CD14-positive monocyte (primary cell): Measurements from ENCODE around the gene DNALI1. TPM values are rescaled to one million over a fixed set of nuclear protein-coding genes. Genes with fewer than 3 reads are reported as not detected.

Experiments
- DNase-seq, 3 donors: peaks; one replicate each; pipeline ENCODE4 v3.0.0-alpha.2; 2011 to 2022
- H2AFZ ChIP-seq: 2 replicates; pipeline ENCODE4 v1.6.0; 2012; ENCODE audit warnings: mild to moderate bottlenecking, low read depth, low read length, inconsistent platforms; ENCODE audit not compliant: insufficient read depth, poor library complexity, severe bottlenecking
- H3K27ac ChIP-seq, 2 donors: 1 replicate in 1 of 2; 2 replicates in 1 of 2; pipeline ENCODE4 v1.5.1; 2012 to 2013; ENCODE audit warnings: low read length in 2 of 2, control low read depth in 1 of 2, inconsistent platforms in 1 of 2, low read depth in 1 of 2, mild to moderate bottlenecking in 1 of 2
- H3K27me3 ChIP-seq, 2 donors: one replicate each; pipeline versions ENCODE4 v1.6.0 to v1.6.1; 2011 to 2013; ENCODE audit warnings: low read length in 2 of 2; ENCODE audit not compliant: control insufficient read depth in 2 of 2, insufficient read depth in 2 of 2
- H3K36me3 ChIP-seq, 2 donors: replicated peaks in 1 of 2; 1 replicate in 1 of 2; 2 replicates in 1 of 2; pipeline versions ENCODE4 v1.5.1 to v1.6.1; 2012 to 2013; ENCODE audit warnings: low read length in 2 of 2, control low read depth in 1 of 2, inconsistent platforms in 1 of 2, mild to moderate bottlenecking in 1 of 2; ENCODE audit not compliant: insufficient read depth in 2 of 2, control insufficient read depth in 1 of 2
- H3K4me1 ChIP-seq, 2 donors: 1 replicate in 1 of 2; 2 replicates in 1 of 2; pipeline versions ENCODE4 v1.5.1 to v1.6.1; 2012 to 2013; ENCODE audit warnings: low read length in 2 of 2, control low read depth in 1 of 2, inconsistent platforms in 1 of 2, mild to moderate bottlenecking in 1 of 2, moderate library complexity in 1 of 2; ENCODE audit not compliant: insufficient read depth in 2 of 2, control insufficient read depth in 1 of 2
- H3K4me2 ChIP-seq: replicated peaks from 2 replicates; pipeline ENCODE3; 2012; ENCODE audit warnings: low read length, moderate library complexity, mild to moderate bottlenecking; ENCODE audit not compliant: poor library complexity, severe bottlenecking; ENCODE audit errors: extremely low read depth
- H3K4me3 ChIP-seq, 3 experiments: fragments of 200-600 bp in 1 of 3; sonication (generic) in 1 of 3; replicated peaks in 1 of 3; 1 replicate in 2 of 3; 2 replicates in 1 of 3; pipeline ENCODE4 v1.5.1; 2011 to 2013; ENCODE audit warnings: low read length in 3 of 3, mild to moderate bottlenecking in 3 of 3, control low read depth in 2 of 3, low read depth in 2 of 3, inconsistent platforms in 1 of 3, moderate library complexity in 1 of 3
- H3K79me2 ChIP-seq: 2 replicates; pipeline ENCODE4 v1.6.0; 2012; ENCODE audit warnings: mild to moderate bottlenecking, control low read depth, inconsistent platforms, low read length, moderate library complexity; ENCODE audit not compliant: insufficient read depth
- H3K9ac ChIP-seq: 2 replicates; pipeline ENCODE4 v1.6.0; 2017; ENCODE audit warnings: low read length, mild to moderate bottlenecking; ENCODE audit not compliant: insufficient read depth, poor library complexity, severe bottlenecking
- H3K9me3 ChIP-seq, 2 donors: replicated peaks in 1 of 2; 1 replicate in 1 of 2; 2 replicates in 1 of 2; pipeline versions ENCODE4 v1.5.1 to v1.6.1; 2012 to 2013; ENCODE audit warnings: low read length in 2 of 2, control low read depth in 1 of 2; ENCODE audit not compliant: control insufficient read depth in 1 of 2, insufficient read depth in 1 of 2
- H4K20me1 ChIP-seq: 2 replicates; pipeline ENCODE4 v1.6.0; 2012; ENCODE audit warnings: mild to moderate bottlenecking, low read length, control low read depth, moderate library complexity; ENCODE audit not compliant: insufficient read depth
- H3K27ac Mint-ChIP-seq, 7 donors: one replicate each; pipeline ENCODE4 v1.8.0; 2020; ENCODE audit warnings: mild to moderate bottlenecking in 7 of 7, mixed read lengths in 7 of 7, moderate library complexity in 6 of 7, inconsistent platforms in 2 of 7
- H3K27me3 Mint-ChIP-seq, 3 donors: one replicate each; pipeline ENCODE4 v1.8.0; 2021 to 2022; ENCODE audit warnings: low read depth in 3 of 3, mild to moderate bottlenecking in 3 of 3, mixed read lengths in 3 of 3, moderate library complexity in 3 of 3, inconsistent platforms in 1 of 3
- H3K36me3 Mint-ChIP-seq, 2 donors: one replicate each; pipeline ENCODE4 v1.8.0; 2020; ENCODE audit warnings: mixed read lengths in 2 of 2, inconsistent platforms in 1 of 2, mild to moderate bottlenecking in 1 of 2
- H3K4me1 Mint-ChIP-seq: one replicate; pipeline ENCODE4 v1.8.0; 2020; ENCODE audit warnings: mild to moderate bottlenecking, mixed read lengths
- H3K4me3 Mint-ChIP-seq, 2 donors: one replicate each; pipeline ENCODE4 v1.8.0; 2020; ENCODE audit warnings: mild to moderate bottlenecking in 2 of 2, mixed read lengths in 2 of 2, moderate library complexity in 1 of 2
- H3K9me3 Mint-ChIP-seq, 7 donors: one replicate each; pipeline ENCODE4 v1.8.0; 2020 to 2022; ENCODE audit warnings: mixed read lengths in 7 of 7, mild to moderate bottlenecking in 6 of 7, moderate library complexity in 6 of 7, inconsistent platforms in 2 of 7
- CTCF ChIP-seq: fragments of 200-600 bp; IDR thresholded peaks from one replicate; pipeline ENCODE4 v1.8.0; 2022; ENCODE audit warnings: antibody characterized with exemption, mild to moderate bottlenecking
- WGBS: methylation state at CpG from one replicate; pipeline ENCODE4 v1.1.5; 2013; ENCODE audit warnings: missing lambda C conversion rate; ENCODE audit not compliant: insufficient coverage; 5-methylcytosine and 5-hydroxymethylcytosine counted together
- intact Hi-C, 2 donors: fragments of 100-400 bp; cut with micrococcal nuclease; formaldehyde crosslinking; loops; one replicate each; pipeline versions ENCODE4 v1.15.0 to v1.15.1; 2023
- polyA plus RNA-seq, 3 donors: library from polyadenylated mRNA; depleted of rRNA in 1 of 3; unstranded in 2 of 3; stranded (reverse) in 1 of 3; fragments of 300-500 nt in 2 of 3; fragments of >200 nt in 1 of 3; fragmentation: Illumina TruSeq in 2 of 3; gene quantifications; 1 replicate in 2 of 3; 2 replicates in 1 of 3; pipeline ENCODE4 v1.2.3, GENCODE V29; 2012 to 2021

Gene DNALI1
- polyA plus RNA-seq, 3 donors: not detected

- Histone ChIP-seq H3K36me3 (peaks cover 22 to 41% of the 10 kb centered on the region in 2 donors), H3K4me3 (peak overlapping the region; percentile 80 to 100 (median 80)), H3K27ac (peak overlapping the region; percentile 79 to 98), H2AFZ (peak overlapping the region; percentile 84), H3K4me1 (peaks cover 11 to 26% of the 10 kb centered on the region in 2 donors), H4K20me1 (peaks cover 12% of the 10 kb centered on the region), H3K27me3 (no peaks in the 10 kb centered on the region), H3K4me2 (peak overlapping the region; percentile 92), H3K79me2 (peaks cover 44% of the 10 kb centered on the region), H3K9me3 (no peaks in the 10 kb centered on the region), H3K9ac (peak overlapping the region; percentile 96)
- TF ChIP-seq CTCF: no peak
- Mint-ChIP-seq H3K4me3 (peak overlapping the region; percentile 92 to 96), H3K27ac (peak overlapping the region; percentile 88 to 98 (median 96)), H3K27me3 (no peaks in the 10 kb centered on the region), H3K4me1 (peaks cover 24% of the 10 kb centered on the region), H3K9me3 (peaks cover 0 to 9% (median 0%) of the 10 kb centered on the region in 7 donors), H3K36me3 (peaks cover 33 to 37% of the 10 kb centered on the region in 2 donors)
- intact Hi-C loops: loop anchor here in 1 of 2 donors (2.0 to 10.0 kb wide), 3 partner anchors 41 to 461 kb away; partner anchors contain the start of genes CDCA8, MEAF6 and UTP11
- no peak for DNase-seq
- 0% methylated on average over 7 of the region's 11 CpGs for WGBS
Measured at GRCh38 chr1:37553598-37553926, 3.2 kb upstream of the DNALI1 start.

GRCh38 chr1:37553927-37554808 lies 2.6 kb upstream of the DNALI1 start, which contains the start of gene SNIP1:
TSS of gene SNIP1 (minus strand) at chr1:37554293. CDS start at chr1:37554229, 64 bp downstream.
- peak; percentile 91 to 94 (median 93) for DNase-seq
- Histone ChIP-seq H3K27ac (peak within 1 kb of the TSS; percentile 79 to 98), H3K4me2 (peak within 1 kb of the TSS; percentile 92), H3K4me3 (peak within 1 kb of the TSS; percentile 80 to 100 (median 80)), H3K4me1 (peaks cover 11 to 26% of the 10 kb centered on the region in 2 donors), H4K20me1 (peaks cover 12% of the 10 kb centered on the region), H2AFZ (peak within 1 kb of the TSS; percentile 84), H3K9me3 (no peaks in the 10 kb centered on the region), H3K79me2 (peaks cover 43% of the 10 kb centered on the region), H3K27me3 (no peaks in the 10 kb centered on the region), H3K9ac (peak within 1 kb of the TSS; percentile 96), H3K36me3 (peaks cover 16 to 35% of the 10 kb centered on the region in 2 donors)
- intact Hi-C loops: loop anchor here in 1 of 2 donors (2.0 to 10.0 kb wide), 4 partner anchors 42 to 461 kb away; partner anchors contain the start of genes CDCA8, MEAF6 and UTP11
- Mint-ChIP-seq H3K27ac (peak within 1 kb of the TSS; percentile 88 to 98 (median 96)), H3K36me3 (peaks cover 27 to 31% of the 10 kb centered on the region in 2 donors), H3K9me3 (peaks cover 0 to 9% (median 0%) of the 10 kb centered on the region in 7 donors), H3K4me1 (peaks cover 24% of the 10 kb centered on the region), H3K4me3 (peak within 1 kb of the TSS; percentile 92 to 96), H3K27me3 (no peaks in the 10 kb centered on the region)
- TF ChIP-seq CTCF: no peak
- 8% methylated on average over 51 of the region's 54 CpGs for WGBS
